ENCODE data around the gene FAM47E.

Gene FAM47E

DNA sequence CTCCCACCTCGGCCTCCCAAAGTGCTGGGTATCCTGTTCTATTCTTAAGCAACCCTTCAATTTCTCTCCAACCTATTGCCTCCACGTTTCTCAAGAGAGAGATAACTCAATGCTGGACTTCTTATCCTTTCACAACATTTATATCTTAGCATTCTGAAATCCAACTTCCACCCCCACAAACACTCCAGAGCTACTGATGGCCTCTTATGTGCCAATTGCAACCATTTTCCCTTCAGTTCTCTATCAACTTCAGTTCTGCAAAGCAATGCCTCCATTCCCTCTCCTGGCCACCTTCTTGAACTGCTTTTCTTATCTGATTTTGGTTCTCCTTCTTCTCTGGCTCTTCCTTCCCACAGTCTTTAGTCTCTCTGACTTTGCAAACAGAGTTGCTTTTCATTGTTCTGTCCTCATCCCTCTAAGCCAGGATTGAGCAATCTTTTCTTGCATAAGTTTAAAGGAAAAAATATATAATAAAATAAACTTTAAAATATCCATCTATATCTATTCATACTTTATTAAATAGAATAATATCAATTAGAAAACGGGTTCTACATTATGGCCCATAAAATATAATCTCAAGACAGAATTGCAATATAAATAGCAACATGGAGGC is 51.4 kb downstream of the FAM47E start:
- DNase-seq = no peak

DNA sequence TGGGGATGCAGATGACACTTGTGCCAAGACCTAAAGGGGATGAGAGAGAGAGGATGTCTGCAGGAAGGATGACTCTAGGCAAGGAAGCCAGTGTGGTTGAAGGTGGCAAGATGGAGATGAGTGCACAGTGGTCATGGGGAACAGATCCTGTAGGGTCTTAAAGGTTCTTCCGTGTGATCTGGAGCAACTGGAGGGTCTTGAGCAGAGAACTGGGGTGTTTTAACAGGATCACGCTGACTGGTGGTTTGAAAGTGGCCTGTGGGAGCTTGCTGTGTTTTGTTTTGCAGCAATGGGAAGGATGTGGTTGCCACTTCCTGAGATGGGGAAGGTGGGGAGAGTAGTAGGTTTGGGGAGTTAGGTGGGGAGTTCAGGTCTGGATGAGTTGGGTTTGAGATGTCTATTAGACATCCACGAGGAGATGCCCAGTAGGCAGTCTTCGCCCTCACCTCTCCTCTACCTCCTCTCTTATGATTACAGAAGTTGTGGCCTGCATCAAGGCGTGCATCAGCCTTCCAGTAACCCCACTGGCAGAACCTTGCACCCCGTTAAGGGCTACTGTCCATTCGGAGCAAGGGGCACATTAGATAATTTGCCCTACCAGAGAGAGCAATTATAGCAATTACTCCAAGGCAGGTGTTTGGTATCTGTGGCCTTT is 53.6 kb downstream of the FAM47E start:
- no peak for DNase-seq

DNA sequence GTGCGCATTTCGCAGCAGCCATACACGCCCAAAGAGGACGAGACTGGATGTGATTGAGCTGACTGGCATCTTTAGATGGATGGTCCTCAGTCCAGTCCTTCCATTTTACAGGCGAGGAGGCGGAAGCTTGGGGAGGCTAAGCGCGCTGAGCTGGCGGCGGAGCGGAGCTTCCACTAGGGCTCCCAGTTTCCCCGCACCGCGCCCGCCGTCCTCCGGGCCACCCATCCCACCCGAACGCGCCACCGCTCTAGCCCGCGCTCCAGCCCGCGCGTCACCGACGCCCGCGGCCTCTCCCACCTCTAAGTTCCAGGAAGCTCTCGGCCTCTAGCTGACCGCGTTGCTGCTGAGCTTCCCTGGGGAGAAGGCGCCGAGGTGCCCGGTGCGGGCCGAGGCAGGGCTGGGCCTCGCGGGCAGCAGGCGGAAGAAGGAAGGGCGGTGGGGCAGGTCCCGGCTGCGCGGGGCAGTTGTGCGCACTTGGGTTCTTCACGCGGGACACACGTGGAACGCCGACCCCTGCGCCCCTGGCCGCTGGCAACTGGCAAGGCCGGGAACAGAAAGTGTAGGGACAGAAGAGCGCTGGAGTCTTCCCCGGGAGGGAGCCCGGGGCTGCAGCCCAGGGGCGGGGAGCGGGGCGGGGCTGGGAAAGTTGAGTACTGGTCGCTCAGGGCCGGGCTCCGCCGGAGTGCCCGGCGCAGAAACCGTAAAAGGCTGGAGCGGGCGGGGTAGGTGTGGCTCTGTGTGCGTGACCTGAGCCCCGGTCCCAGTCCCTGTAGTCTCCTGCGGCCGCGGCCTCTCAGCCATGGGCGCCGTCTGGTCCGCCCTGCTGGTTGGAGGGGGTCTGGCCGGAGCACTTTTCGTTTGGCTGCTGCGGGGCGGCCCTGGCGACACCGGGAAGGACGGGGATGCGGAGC is 54.7 kb downstream of the FAM47E start, which contains the start of gene STBD1:
Gene STBD1 (plus strand): TSS at position 763 of the 911 bp plus-strand sequence. CDS start 37 bp downstream, at position 800.
- DNase-seq = peak; percentile 81

DNA sequence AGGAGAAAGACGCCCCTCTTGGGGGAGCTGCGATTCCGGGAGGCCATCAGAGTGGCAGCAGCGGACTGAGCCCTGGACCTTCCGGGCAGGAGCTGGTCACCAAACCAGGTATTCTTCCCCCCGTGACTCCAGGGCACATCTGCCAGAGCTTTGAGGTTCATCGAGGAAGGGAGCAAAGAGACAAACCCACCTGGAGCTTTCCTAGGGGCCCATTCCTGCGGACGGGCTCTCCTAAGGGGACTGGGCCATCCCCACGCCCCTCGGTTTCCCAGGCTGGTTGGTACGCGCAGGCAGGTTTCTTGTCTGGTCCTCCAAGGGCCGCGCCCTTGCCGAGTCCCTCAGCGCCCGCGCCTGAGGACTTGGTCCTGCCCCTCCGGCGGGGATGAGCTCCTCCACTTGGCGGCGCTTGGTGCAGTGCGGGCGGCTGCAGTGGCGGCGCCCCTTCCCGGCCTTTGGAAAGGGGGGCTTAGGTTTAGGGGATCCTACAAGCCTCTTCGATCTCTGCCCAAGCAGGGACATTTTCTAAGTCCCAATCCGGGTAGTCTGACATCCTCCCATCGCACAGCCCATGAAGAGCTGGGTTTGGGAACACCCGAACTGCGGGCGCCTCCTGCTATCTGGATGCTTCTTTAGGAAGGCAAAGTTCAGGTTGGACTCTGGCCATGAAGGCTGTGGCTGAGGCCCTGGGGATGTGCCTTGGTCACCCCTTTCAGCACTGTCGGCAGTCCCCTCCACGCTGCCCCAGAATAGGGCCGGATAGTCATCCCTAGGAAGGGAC is 55.5 kb downstream of the FAM47E start:
- peak; percentile 61 for DNase-seq

DNA sequence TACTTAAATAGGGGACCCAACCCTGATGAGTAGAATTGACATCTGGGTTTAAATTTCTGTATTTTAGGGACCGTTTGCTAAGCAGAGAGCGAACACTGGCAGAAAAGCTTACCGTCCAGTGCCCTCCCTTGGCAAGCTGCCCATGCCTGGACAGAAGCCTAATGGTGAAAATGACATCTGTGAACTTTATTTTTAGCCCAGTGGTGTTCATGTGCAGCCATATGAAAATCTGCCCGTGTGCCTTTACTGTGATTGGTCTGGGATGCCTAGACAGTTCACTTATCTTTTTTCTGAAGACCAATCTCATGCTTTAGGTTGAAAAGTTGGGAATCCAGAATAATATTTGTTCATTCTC is 56.1 kb downstream of the FAM47E start:
- DNase-seq = peak; percentile 71

DNA sequence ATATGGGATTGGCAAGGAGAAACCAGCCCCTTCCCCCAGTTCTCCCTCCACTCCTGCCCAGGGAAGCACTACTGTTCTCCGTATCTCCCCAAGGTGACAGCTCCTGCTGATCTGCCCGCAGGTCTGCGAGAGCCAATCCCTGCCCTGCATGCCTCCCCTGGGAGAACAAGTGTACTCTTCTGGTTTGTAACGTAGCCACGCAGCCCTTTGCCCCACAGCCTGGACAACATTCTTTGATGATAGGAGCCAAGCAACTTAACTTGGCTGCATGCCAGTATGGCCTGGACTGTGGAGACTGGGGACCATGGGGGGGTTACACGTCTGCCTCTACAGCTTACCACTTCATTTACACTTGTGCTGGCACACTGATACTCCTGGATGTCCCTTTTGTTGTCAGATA is 57.0 kb downstream of the FAM47E start:
- peak; percentile 43 for DNase-seq

DNA sequence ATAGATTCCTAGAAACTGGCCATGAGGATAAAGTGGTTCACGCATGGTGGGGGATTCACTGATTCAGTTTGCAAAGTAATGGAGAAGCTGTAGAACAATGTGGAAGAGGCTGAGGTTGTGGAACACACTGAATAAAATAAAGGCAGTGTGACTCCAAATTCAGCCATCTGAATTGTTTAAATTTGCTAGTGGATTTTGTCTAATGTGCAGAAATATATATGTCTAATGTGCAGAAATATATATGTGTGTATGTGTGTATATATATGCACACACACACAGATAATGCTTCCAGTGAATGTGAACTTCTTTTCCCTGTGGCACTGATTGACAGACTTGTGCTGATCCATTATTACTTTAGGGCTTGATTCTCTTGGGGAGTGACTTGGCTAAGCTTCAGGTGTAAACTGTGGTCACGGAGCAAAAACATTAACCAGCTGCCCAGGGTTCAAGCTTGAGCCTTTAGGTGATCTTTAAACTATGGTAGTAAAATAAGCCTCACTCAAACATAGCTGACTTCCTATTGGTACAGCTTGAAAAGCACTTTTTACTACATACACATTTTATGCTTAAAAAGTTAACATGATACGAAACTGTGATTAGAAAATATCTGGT is 58.5 kb downstream of the FAM47E start:
- DNase-seq = no peak

DNA sequence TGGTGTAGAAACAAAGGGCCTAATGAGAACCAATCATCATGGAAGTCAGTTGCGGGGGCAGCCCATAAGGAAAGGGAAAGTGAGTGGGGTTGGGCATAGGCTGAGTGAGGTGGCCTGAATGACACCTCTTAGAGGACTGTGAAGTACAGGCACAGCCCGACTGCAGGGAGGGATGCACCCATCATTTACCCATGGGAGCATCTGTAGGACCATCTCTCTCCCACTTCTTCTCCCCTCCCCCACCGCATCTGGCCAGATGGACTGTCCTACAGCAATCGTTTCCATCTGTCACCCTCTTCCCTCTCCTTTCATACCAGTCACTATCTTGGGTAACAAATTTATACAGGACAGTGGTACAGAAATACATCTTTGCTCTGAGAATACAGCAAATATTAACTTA is 59.2 kb downstream of the FAM47E start:
- DNase-seq = no peak

DNA sequence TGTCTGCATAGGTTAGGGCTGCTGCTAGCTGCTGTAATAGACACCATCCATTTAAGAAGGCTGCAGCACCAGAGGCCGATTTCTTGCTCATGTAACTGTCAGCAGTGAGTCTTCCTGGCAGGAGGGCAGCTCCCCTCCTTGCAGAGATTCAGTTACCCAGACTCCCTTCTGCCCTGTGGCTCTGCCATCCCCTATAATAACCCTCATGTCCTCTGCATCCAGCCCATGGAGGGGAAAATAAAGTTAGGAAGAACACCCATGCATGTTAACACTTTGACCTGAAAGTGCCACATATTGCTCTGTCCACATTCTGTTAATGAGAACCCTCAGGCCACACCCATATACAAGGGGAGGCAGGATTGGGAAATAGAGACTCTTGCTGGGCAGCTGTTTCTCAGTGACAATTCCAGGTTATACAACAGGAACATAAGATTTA is 60.4 kb downstream of the FAM47E start:
- DNase-seq = no peak

DNA sequence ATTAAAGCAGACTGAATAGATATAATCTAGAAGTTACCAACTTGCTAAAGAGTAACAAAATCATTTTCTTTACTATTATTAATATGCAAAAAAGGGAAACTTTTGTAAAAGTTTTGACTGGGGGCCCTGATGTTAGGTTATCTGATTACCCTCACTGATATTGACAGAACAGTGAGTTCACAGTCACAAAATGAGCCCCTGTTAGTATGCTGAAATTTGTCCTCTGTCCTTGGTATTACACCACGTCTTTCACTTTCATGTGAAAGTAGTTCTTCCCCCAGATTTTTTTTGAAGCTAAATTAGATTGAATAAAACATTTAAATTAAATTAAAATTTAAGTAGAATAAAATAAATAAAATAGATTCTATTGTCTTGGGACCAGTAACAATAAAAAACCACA is 60.9 kb downstream of the FAM47E start:
- DNase-seq = no peak

DNA sequence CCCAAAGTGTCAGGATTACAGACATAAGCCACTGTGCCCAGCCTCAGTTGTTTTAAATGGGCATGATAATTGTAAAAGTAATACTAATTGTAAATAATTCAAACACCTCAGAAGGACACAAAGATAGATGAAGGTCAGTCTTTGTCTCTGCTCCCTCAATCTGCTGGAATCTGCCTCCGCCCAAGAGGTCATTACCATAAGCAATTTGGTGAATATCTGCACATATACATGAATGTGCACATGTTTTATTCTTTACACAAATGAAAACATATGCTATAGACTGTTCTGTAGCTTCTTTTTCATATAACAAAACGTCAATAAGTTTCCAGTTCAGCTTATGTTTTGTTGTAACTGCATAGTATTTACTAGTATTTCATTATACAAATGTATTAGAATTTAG is 62.0 kb downstream of the FAM47E start:
- DNase-seq = no peak

DNA sequence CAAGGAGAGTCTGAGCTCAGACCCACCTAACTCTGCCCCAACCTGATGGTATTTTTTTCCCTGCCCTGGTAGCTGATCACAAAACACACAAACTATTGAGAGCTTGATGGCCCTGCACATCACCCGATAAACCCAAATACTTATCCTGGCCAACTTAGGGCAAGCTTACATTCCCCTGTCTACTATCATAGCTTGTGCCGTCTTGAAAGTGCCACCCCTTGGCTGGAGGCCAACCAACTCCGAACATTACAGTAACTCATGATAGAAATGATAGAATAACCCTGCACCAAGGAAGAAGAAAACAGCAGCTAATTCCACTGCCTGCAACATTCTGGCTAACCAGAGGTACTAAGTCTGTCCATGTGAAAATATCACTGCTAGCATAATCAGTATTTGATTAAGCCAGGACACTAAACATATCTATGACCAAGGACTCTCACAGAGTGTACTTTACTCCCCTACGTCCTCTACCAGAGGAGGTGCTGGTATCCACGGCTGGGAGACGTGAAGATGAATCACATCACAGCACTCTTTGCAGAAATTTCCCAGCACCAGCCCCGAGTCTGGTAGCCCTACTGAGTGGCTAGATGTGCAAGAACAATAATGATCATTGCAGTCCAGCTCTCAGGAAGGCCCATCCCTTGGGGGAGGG is 63.9 kb downstream of the FAM47E start:
- DNase-seq = no peak

DNA sequence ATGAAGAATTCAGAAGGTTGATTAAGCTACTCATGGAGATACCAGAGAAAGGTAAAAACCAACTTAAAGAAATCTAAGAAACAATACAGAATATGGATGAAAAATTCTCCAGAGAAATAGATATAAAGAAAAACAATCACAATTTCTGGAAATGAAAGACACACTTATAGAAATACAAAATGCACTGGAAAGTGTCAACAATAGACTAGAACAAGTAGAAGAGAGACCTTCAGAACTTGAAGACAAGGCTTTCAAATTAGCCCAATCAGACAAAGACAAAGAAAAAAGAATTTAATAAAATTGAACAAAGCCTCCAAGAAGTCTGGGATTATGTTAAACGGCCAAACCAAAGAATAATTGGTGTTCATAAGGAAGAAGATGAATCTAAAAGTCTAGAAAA is 64.6 kb downstream of the FAM47E start:
- DNase-seq = no peak

DNA sequence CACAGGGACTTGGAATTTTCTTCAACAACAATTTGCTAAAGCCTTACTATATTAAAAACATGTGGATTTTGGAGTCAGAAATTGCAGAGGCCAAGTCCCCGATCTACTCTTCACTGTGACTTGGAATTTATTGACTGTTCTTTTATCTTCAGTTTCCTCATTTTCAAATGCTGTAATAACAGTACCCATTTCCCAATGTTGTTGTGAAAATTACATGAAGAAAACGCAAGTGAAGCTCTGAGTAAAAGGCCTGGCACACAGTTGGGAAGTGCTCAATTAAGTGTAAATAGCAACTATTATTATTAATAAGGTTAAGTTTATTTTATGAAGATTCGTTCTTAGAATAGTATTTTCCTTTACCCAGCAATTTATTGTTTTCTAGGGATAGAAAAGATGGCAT is 70.7 kb downstream of the FAM47E start:
- no peak for DNase-seq

DNA sequence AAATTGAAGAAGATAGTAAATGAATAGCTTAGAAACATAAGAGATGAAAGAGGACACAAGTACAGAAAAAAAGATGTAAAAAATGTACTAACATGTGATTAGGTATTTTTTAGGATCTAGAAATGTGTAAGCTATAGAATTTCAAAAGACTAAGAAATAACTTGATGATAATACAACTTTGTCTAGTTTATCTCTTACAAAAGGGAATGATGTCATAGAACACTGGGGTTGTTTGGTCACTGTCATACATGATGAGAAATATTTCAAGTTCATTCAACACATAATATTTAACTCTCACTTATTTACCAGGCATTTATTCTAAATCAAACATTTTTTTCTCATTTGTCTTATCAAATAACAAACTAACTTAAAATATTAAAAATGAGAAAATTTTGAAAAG is 73.6 kb downstream of the FAM47E start:
- no peak for DNase-seq

DNA sequence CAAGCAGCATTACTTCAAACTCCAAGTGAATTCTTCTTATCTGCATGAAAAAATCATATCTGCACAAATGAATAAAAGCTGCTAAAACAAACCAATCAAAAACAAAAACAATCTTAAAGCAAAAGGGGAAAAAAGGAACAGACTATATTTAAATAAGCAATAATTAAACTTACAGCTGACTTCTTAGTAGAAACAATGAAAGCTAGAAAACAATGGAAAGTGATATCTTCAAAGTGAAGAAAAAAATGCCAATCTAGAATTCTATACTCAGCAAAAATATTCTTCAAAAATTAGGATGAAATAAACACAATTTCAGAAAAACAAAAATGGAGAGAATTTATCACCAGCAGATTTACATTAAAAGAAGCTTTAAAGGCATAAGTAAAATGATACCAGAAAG is 75.0 kb downstream of the FAM47E start:
- no peak for DNase-seq

All from femur (tissue), 1 donor.